Fibroblast of skin of right quadriceps (primary cell): Measurements from ENCODE around the gene TMEM191B.
"Not testable (repeated sequence)": the region's sequence is repeated elsewhere in the genome, so short reads cannot be mapped to it uniquely, and the experiment has no call there.

Experiments used
- DNase-seq: peaks from one replicate; pipeline ENCODE4 v3.0.0-alpha.2; 2013

Gene TMEM191B

DNA sequence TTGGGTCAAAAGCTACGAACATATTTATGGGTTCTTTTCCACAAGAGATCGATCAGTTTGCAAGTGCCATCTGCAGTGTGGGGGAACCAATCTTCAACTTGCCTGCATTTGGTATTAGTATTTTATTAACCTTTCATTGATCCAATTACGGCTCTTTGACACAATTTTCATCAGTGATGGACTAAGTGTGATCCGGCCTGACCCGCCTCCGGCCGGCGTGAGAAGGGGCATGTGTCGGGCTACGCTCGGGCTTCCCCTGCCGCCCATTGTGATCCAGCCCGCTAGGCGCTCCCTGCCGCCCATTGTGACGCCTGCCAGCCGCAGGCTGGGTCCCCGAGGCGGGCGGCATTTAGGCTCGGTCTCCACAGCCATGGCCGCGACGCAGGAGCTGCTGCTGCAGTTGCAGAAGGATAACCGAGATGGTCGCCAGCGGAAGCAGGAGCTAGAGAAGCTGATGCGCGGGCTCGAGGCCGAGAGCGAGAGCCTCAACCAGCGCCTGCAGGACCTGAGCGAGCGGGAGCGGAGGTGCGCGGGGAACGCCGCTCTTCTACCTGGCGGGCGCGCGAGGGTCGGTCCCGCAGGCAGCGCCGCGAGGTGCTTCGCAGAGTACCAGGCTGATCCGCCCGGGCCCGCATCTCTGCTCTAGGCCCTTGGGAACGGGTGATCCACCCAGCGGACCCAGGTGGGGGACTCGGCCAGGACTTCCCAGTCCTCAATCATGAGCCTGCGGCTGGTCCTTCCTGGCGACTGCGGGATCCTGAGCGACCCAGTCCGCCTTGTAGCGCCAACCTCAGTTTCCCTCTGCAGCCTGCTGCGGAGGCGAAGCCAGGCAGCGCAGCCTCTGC, at the start of gene TMEM191B:
TMEM191B (plus strand) TSS at position 51 of the 845 bp plus-strand sequence; CDS start at position 230, 179 bp downstream.
- DNase-seq = not testable (repeated sequence)

DNA sequence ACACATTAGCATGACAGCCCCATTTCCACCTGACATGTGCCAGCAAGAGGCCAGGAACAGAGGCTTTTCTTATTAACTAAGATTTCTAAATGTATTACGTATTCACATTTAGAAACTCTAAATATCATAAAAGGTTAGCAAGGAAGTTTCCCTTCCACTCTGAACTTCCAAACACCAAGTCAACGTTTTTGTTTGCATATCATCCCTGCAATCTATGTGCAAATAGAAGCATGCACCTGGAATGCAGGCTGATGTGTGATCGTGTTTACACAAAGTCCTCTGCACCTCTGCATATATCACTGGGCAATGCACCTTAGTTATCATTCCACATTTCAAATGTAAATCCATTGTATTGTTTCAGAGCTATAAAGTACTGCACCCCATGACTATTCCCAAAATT, 31.4 kb upstream of the TMEM191B start:
- not testable (repeated sequence) for DNase-seq

DNA sequence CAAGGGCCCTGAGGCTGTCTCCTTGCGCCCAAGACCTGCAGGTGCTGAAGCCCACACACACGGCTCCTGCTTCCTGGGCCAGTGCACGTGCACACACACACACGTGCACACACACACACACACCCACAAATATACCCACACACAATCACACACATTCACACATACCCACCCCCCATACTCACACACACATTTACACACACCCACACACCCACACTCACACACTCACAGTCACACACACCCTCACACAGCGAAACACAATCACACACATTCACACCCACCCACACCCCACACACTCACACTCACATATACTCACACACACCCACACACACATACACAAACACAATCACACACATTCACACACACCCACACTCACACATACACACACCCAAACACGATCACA, 16.3 kb upstream of the TMEM191B start:
- not testable (repeated sequence) for DNase-seq

DNA sequence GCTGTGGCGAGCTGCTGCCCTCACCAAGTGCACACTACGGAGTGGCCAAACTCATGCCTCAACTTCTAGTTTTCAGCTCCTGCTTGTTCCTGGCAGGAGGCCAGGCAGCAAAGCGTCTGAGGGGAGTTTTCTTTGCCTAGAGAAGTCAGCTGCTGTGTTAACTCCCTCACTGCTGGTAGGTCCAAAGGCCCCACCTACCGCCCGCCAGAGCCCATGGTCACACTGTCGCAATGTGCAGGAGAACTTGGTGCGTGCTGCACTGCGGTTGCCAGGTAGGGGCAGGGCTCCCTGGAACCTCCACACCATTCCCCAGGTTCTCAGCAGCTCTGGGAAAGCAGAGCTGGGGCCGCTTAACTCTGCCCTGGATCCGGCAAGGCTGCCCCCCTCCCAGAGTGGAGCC, 15.2 kb upstream of the TMEM191B start:
- DNase-seq = not testable (repeated sequence)

DNA sequence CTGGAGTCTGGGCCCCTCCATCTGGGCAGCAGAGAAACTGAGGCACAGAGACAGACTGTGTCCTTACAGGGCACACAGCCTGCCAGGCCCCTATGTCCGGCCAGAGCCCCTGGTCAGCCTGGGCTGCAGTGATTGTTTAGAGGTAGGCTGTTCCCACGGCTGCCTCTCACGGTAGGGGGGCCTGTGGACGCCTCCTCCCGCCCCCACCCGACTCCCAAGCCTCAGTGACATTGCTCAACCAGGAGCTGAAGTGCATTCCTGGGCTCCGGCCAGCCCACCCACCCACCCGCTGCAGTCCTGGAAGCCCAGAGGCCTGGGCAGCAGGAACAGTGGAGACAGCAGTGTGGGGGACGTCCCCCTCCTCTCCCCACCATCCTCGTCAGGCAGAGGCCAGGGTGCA, 14.1 kb upstream of the TMEM191B start:
- not testable (repeated sequence) for DNase-seq

DNA sequence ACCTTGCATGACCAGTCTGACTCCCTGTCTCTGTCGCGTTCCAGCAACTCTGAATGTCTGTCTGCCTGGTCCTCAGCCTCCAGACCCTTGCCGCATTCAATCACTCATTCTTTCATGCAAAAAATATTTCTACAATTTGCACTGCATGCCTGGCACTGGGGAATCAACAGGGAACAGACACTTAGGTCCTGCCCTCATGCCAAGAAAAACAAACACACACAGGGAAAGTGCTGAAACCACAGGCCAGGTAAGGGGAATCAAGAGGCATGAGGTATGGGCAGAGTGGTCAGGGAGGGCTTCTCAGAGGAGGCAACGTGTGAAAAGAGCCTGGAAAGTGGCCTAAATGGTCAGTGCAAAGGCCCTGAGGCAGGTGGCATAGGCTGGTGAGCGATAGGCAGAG, 9.5 kb upstream of the TMEM191B start, which contains the start of gene GGTLC3:
GGTLC3 (minus strand) TSS at position 101 of the 400 bp plus-strand sequence. CDS start 264 bp downstream, outside the sequence.
- DNase-seq = not testable (repeated sequence)

DNA sequence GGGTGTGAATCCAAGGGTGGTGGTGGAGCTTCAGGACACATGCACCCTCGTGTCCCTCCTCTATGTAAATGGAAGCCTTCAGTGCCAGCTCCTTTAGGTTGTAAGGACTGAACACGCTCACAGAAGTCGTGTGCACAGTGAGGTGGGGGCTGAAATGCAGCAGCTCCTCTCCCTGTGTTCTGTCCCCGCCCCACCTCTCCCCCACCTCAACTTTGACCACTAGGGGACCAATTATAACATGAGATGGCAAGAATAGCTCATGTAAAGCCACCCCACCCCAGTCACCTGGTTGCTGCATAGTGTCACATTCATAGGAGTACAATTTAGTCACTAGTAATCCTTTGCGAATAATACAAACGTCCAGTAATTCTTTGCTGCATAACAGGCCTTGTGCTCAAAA, 4.8 kb upstream of the TMEM191B start:
- DNase-seq = not testable (repeated sequence)

DNA sequence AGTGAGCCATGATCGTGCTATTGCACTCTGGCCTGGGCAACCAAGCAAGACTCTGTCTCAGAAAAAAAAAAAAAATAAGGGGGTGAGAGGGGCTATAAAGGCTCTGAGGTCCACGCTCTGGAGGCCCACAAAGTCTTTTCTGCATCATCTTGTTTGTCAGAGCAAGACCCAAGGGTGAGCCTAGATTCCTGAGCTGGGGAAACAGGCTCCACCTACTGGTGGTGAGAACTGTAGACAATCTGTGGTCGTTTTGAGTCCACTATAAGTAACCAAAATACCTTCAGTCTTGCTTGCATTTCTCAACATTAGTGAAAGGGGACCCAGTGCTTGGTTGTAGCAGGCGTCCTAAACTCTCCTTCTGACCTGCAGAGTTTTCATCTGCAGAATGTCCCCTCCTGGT, 4.3 kb upstream of the TMEM191B start:
- DNase-seq = not testable (repeated sequence)

DNA sequence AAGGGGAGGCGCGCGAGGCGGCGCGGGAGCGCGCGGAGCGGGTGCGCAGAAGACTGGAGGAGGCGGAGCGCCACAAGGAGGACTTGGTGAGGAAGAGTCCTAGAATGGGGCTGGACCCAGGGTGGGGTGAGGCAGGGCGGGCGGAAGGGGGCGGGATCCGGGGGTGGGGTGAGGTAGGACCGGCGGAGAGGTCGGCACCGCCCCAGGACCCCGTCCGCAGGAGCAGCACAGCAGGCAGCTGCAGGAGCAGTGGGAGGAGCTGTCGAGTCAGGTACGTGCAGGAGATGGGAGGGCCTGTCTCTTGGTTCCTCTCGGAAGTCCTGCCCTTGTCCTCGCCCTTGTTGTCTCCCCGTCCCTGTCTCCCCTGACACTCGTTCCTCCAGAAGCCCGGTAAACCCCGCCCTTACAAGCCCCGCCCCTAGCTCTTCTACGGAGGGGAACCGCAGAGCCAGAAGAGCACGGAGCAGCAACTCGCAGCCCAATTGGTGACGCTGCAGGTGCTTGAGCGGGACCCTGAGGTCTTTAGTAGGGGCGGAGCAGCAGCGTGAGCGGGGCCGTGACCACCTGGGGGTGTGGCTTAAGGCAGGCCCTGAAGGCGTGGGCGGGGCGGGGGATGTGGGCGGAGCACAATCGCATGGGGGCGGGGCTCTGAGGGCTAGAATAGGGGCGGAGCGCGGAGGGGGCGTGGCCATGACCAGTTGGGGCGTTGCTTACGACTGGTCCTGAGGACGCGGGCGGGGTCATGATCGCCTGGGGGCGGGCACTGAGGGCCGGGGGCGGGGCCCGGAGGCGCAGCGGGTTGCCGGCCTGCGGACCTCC, 1.2 kb downstream of the TMEM191B start:
- DNase-seq = peak; percentile 51

DNA sequence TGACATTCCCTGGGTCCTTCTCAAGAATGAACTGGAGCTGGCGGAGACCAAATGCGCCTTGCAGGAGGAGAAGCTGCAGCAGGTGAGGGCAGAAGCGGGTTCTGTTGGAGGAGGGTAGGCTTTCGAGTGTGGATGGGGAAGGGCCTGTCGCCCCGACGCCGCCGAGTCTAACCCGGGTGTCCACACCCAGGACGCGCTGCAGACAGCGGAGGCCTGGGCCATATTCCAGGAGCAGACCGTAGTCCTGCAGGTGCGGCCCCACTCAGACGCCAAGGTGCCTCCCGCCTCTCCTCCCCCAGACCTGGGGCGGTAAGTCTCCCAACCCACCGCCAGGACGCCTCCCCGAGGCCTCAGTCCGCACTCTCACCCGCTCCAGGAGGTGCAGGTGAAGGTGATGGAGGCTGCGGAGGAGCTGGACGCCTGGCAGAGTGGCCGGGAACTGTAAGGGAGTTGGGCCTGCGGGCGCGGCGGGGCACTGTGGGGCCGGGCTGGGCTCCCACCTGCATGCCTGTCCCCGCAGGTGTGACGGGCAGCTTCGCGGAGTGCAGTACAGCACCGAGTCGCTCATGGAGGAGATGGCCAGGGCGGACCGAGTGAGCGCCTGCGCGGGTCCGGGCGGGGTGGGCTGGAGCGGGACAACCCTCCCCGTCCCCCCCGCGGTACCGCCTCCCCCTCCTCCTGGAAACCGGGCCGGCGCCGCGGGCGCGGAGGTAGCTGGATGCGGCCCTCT, 2.0 kb downstream of the TMEM191B start:
- not testable (repeated sequence) for DNase-seq

DNA sequence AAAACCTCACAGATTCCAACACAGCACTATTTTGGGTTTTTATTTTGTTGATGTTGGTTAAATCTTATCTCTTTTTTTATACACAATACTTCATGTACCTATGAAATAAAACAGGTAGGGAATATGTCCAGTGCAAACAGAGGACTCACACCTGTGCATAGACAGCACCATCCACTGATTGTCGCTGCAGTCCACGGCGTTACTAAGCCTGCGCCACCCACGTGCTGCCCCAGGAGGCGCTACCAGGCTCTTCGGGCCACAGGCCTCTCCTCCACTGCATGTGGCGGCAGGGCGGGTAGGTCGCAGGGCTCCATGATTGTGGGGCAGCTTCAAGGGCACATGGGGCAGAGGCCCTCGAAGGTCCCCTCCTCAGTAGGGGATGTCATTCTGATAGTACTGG, 6.0 kb downstream of the TMEM191B start:
- DNase-seq = not testable (repeated sequence)

DNA sequence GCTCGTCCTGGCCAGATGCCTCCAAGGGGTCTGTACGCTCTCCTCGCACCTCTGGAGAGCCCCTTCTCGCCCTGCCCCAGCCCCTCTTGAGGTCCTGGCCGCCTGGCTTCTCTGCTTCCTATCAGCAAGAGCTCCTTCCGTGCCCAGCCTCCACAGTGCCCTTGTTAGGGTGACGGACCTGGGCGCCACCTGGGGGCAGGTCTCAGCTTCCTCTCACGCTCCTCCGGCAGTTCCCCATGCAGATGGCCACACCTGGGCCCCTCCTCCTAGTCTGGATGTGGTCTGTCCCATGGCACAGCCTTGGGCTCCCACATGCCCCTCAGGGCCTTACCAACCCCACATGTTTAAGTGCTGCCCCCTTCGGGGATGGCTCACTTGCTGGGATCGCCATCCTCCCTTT, 6.7 kb downstream of the TMEM191B start:
- not testable (repeated sequence) for DNase-seq

DNA sequence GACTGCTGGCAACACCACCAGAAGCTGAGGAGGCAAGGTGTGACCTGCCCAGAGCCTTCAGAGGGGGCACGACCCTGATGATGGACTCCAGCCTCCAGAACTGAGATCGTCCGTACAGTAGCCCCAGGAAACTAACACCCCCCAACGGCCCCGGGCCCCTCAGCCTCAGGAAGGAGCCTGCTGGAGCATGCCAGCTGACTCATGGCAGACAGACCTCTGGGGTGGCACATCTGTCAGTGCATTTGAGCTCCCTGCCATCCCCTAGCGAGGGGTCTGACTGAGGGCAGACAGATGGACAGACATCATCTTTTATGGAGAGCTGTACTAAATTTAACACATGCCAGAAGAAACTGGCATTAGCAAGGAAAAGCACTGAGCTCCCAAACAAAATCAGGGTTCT, 12.4 kb downstream of the TMEM191B start:
- not testable (repeated sequence) for DNase-seq

DNA sequence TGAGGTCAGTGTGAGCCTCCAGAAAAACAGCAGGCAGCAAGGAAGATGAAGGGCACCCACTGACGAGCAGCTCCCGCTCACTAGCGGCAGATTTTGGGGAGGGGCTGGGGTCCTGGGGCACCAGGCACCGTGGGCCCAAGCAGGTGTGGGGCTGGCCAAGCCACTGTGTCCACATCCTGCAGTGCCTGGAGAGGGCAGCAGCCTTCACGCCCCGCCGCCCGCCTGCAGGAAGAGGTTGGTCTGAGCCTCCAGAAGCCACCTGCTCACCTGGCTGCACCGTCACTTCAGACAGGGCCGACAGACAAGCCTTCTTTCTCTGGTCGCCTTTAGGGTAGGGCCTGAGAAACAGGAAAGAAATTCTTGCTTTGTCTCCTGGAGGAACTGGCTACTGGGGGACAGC, 15.8 kb downstream of the TMEM191B start:
- DNase-seq = not testable (repeated sequence)

DNA sequence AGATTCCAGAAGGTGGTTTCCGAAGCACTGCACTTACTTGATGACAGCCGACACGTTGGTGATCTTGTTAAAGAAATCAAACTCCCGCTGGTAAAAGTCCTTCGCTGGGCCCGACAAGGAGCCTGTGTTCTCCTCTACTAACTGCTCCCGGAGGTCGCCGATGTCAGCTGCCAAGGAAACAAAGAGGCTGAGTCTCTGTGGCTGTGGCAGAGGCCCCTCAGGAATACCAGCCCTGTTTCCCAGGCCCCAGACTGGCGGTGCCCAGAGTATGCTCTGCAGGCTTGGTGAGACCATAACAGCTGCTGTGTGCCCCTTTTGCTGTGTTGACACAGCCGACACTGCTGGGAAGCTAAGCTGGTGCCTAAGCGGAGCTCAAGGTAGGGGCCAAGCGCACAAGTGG, 17.0 kb downstream of the TMEM191B start:
- not testable (repeated sequence) for DNase-seq

DNA sequence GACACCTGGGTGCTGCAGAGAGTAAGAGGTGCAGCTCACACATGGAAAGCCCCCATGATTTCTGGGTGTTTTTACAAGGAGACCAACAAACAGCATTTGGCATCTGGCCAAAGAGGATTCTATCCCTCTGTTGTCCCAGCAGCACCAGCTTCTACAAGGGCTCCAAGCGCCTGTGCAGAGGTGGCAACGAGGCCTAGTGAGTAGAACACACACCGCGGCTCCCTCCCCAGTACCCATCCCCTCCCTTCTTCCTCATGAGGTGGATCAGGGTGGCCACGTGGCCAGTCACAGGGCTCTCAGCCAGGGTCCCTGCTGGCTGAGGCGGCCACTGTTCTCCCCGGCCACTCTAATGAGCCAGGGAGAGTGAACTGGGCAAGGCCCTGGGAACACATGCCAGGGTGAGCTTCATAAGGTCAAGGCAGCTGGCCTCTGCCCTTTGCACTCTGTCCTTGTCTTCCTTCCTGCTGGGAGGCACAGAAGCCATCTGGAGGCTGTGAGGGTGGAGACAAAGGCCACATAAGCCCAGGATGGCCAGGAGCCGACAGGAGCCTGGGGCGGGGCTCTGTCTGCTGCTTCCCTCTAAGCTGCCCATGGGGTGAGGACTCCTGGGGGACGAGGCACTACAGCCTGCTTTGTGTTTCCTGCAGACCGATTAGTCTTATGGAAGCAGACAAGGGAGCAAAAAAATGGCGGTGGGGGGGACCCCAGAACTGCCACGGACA, 22.0 kb downstream of the TMEM191B start:
- DNase-seq = not testable (repeated sequence)

DNA sequence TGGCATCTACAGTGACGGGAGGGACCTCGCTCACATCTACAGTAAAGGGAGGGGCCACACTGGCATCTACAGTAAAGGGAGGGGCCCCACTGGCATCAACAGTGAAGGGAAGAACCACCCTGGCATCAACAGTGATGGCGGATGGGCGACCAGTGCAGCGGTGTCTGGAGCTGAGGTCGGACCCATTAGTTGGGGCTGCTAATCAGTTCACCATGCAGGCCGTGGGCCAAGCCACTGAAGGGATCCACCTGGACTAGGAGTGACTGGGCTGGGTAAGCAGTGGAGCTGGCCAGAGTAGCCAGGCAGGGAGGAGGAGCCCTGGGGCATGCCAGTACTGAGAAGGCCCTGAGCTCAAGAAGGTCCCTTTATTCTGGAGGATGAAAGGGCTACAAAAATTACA, 23.4 kb downstream of the TMEM191B start:
- DNase-seq = not testable (repeated sequence)

DNA sequence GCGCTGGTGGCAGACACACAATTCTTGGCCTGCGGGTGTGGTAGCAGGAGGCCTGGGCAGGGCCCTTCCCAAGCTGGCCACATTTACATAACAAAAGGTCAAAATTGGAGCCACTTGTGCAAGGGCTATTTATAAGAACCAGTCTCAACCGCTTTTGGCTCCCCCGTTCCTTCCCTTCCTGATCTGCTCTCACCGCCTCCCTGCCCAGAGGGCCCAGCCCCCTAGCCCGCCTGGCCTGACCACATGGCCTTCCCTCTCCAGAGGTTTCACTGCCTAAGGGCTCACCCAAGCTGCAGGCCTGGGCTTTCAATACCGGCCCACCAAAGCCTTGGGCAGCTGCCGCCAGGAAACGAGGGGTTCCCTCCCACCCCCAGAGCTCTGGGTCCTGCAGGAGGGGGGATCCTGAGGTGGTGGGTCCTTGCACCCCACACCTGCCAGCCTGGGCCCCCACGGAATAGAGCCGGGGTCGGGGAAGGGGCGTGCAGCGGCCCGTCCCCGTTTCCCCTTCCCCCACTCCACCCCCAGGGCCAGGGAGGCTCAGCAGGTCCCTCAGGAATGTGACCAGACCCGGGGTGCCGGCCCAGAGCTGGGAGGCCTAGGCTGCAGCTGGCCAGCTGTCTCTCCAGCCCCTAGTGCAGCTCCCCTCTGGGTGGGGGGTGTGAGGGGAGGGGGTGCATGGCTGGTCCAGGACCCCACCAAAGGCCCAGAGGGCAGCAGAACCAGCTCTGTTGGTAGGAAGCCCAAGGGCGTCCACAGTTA, 25.4 kb downstream of the TMEM191B start:
- not testable (repeated sequence) for DNase-seq

DNA sequence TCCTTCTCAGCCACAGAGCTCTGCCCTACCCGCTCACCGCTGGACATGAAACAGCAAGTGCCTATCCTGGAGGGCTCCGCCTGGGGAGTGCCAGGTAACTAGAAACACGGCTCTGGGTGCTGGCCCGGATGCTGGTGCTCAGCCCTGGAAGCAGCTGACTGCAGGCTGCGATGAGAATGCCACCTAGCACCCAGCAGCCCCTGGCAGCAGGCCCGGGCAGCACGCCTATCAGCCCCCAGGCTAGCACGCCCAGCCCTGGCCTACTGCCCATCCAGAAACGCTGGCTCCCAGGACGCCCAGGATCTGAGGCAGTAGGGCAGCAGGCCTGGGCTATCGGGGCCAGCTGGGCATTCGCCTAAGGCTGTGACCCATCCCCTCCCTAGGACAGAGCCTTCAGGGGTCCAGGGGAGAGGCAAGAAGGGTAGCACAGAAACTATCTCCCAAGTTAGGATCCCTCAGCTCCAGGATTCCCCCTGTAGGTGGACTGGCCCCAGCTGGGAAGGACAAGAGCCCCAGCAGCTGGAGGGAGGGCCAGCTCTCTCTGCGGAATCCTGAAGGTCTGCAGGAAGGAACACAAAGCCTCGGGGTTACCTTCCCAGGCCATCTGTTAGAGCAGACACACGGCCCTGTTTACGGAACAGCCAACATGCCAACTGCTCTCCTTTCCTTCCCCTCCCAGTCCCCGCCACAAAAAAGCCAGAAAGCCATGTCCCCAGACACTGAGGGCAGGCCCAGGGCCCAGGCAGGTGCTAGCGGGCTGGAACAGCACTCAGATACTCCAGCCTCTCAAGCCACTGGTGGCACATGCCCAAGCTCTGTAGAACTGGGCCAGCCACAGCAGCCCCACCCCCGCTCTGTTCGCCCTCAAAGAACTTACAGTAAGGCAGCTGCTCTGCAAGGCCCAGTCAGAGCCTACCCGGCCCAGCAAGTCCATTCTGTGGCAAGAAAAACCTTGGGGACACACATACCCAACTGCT, 27.0 kb downstream of the TMEM191B start:
- DNase-seq = not testable (repeated sequence)

DNA sequence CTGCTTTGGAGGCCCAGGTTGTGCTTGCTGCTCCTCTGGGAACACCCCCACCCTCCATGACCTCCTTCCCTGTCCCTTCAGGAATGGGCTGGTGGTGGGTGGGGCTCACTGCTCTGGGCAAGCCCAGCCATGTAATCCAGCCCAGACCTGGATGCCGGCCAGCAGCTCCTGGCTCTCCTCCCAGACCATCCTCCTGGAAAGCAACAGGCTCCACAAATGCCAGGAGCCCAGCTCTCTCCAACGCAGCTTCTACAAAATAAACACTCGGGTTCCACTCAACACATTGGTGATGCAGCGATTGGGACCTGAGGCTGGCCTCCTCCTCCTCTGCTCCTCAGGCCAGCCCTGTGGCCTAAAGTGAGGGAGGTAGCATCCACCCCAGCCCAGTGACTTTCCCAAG, 30.9 kb downstream of the TMEM191B start:
- DNase-seq = not testable (repeated sequence)
